ENCODE measurements around the gene FGF12. TPM values are rescaled to one million over a fixed set of nuclear protein-coding genes. Genes with fewer than 3 reads are reported as not detected.

The FGF12 gene
- total RNA-seq, 2 experiments from 2014 or later: not detected

- intact Hi-C loops (cut with DNase I, micrococcal nuclease): no loop called here
- ATAC-seq (ENCODE audit: poor library complexity) (no peak), DNase-seq (no peak)
- TF ChIP-seq CTCF (IDR thresholded peaks at IDR 0.05): no peak
- Histone ChIP-seq H3K36me3 (ENCODE audit: insufficient read depth, low read length) (no peaks in the 10 kb centered on the region), H3K9me3 (ENCODE audit: control insufficient read depth in 1 of 2, insufficient read depth in 1 of 2, low read length in 2 of 2) (no peaks in the 10 kb centered on the region), H3K4me3 (ENCODE audit: low read length) (no peak overlapping the region), H3K4me1 (ENCODE audit: insufficient read depth, low read length) (no peaks in the 10 kb centered on the region), H3K27ac (ENCODE audit: low read depth in 1 of 2, low read length in 2 of 2) (no peak overlapping the region), H3K27me3 (ENCODE audit: control insufficient read depth in 1 of 2, insufficient read depth in 2 of 2, low read length in 2 of 2) (no peaks in the 10 kb centered on the region)
- H3K4me3 Mint-ChIP-seq: no peak overlapping the region
- no peaks in the 10 kb centered on the region for H3K36me3 Mint-ChIP-seq (ENCODE audit: low read depth)
- H3K27ac Mint-ChIP-seq: no peak overlapping the region
- no peaks in the 10 kb centered on the region for H3K9me3 Mint-ChIP-seq
- ChIA-PET POLR2A (no interaction called here), CTCF (interaction anchor here (1.5 kb wide), 1 partner anchor 9 kb away, joined by 4 read pairs; no protein-coding TSS in a partner anchor)
- H3K27me3 Mint-ChIP-seq: peaks cover 22% of the 10 kb centered on the region
- no peaks in the 10 kb centered on the region for H3K4me1 Mint-ChIP-seq (ENCODE audit: low read depth)
Observed at GRCh38 chr3:192435241-192435640, 292.1 kb downstream of the FGF12 start.

GRCh38 chr3:192434186-192434585 is 293.2 kb downstream of the FGF12 start:
- intact Hi-C loops (cut with DNase I, micrococcal nuclease): no loop called here
- no peaks in the 10 kb centered on the region for H3K36me3 ChIP-seq (ENCODE audit: insufficient read depth, low read length)
- POLR2A ChIA-PET: no interaction called here
- Mint-ChIP-seq H3K36me3 (ENCODE audit: low read depth) (no peaks in the 10 kb centered on the region), H3K27ac (no peak overlapping the region), H3K9me3 (no peaks in the 10 kb centered on the region), H3K27me3 (peaks cover 27% of the 10 kb centered on the region), H3K4me1 (ENCODE audit: low read depth) (no peaks in the 10 kb centered on the region), H3K4me3 (no peak overlapping the region)
- H3K27ac ChIP-seq (ENCODE audit: low read depth in 1 of 2, low read length in 2 of 2): no peak overlapping the region
- no peak for TF ChIP-seq CTCF (IDR thresholded peaks at IDR 0.05)
- DNase-seq (no peak), ATAC-seq (ENCODE audit: poor library complexity) (no peak)
- CTCF ChIA-PET: no interaction called here
- no peak overlapping the region for H3K4me3 ChIP-seq (ENCODE audit: low read length)
- no peaks in the 10 kb centered on the region for H3K27me3 ChIP-seq (ENCODE audit: control insufficient read depth in 1 of 2, insufficient read depth in 2 of 2, low read length in 2 of 2)
- no peaks in the 10 kb centered on the region for H3K9me3 ChIP-seq (ENCODE audit: control insufficient read depth in 1 of 2, insufficient read depth in 1 of 2, low read length in 2 of 2)
- no peaks in the 10 kb centered on the region for H3K4me1 ChIP-seq (ENCODE audit: insufficient read depth, low read length)

DNA sequence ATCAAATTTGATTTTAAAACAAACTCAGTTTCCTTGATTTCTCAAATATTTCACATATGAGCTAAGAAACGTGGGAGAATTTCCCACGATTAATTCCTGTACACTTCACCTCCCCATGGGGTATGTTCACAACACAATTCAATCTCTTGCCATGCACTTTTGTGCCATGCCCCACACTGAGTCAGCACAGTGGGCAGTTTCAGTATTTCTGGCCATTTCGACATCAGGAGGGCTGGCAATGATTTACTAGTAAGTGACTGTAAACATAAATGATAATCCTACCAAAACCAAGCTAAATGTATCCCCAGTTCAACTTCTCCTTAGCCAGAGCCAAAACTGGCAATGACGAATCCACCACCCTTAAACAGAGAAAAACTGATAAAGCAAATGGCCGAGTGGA is 293.6 kb downstream of the FGF12 start:
- Mint-ChIP-seq H3K9me3 (no peaks in the 10 kb centered on the region), H3K27me3 (peaks cover 32% of the 10 kb centered on the region), H3K4me1 (ENCODE audit: low read depth) (no peaks in the 10 kb centered on the region), H3K27ac (no peak overlapping the region), H3K4me3 (no peak overlapping the region), H3K36me3 (ENCODE audit: low read depth) (no peaks in the 10 kb centered on the region)
- DNase-seq (no peak), ATAC-seq (ENCODE audit: poor library complexity) (no peak)
- no peaks in the 10 kb centered on the region for H3K4me1 ChIP-seq (ENCODE audit: insufficient read depth, low read length)
- H3K27me3 ChIP-seq (ENCODE audit: control insufficient read depth in 1 of 2, insufficient read depth in 2 of 2, low read length in 2 of 2): no peaks in the 10 kb centered on the region
- intact Hi-C loops (cut with DNase I, micrococcal nuclease): no loop called here
- H3K4me3 ChIP-seq (ENCODE audit: low read length): no peak overlapping the region
- CTCF ChIA-PET: no interaction called here
- H3K27ac ChIP-seq (ENCODE audit: low read depth in 1 of 2, low read length in 2 of 2): no peak overlapping the region
- no peak for TF ChIP-seq CTCF (IDR thresholded peaks at IDR 0.05)
- H3K36me3 ChIP-seq (ENCODE audit: insufficient read depth, low read length): no peaks in the 10 kb centered on the region
- H3K9me3 ChIP-seq (ENCODE audit: control insufficient read depth in 1 of 2, insufficient read depth in 1 of 2, low read length in 2 of 2): no peaks in the 10 kb centered on the region
- POLR2A ChIA-PET: no interaction called here
